ENCODE data around the gene TLE2. TPM values are rescaled to one million over a fixed set of nuclear protein-coding genes. Genes with fewer than 3 reads are reported as not detected.
A peak's percentile ranks its signal among the peaks of the same experiment; 100 is the strongest.
"Not testable (repeated sequence)": the region's sequence is repeated elsewhere in the genome, so short reads cannot be mapped to it uniquely, and the experiment has no call there.

The TLE2 gene
- total RNA-seq, 4 donors from 2014 or later, result 31.4 to 70.0 (median 47.5) TPM

- in situ Hi-C loops (cut with MboI; ENCODE audit: low pct_ligation_motif_present in 1 of 4, low pct_unique_long_range_greater_than_20kb in 1 of 4, low sequenced_read_pairs in 3 of 4), result loop anchor here in 2 of 4 donors (10.0 to 25.0 kb wide), 2 partner anchors 118 to 136 kb away; partner anchors contain the start of gene GNA11 (in 1 of the 2)
- H3K36me3 ChIP-seq, result no peaks in the 10 kb centered on the region
- H3K4me1 ChIP-seq, result peaks cover 0 to 21% (median 9%) of the 10 kb centered on the region in 4 donors
- intact Hi-C loops (cut with DNase I; ENCODE audit: low total_unique reads), result loop anchor here (10.0 kb wide), 1 partner anchor 136 kb away; no protein-coding TSS in a partner anchor
- 16 to 20% methylated on average over 2 to 5 of the region's 5 CpGs for WGBS, 2 donors (ENCODE audit: low coverage in 1 of 2)
- H3K4me3 ChIP-seq, result no peak overlapping the region
- TF ChIP-seq EP300 (IDR thresholded peaks at IDR 0.05; ENCODE audit: low read depth), result no peak
- TF ChIP-seq POLR2A (IDR thresholded peaks at IDR 0.05), result no peak
- TF ChIP-seq, protein P1, sequence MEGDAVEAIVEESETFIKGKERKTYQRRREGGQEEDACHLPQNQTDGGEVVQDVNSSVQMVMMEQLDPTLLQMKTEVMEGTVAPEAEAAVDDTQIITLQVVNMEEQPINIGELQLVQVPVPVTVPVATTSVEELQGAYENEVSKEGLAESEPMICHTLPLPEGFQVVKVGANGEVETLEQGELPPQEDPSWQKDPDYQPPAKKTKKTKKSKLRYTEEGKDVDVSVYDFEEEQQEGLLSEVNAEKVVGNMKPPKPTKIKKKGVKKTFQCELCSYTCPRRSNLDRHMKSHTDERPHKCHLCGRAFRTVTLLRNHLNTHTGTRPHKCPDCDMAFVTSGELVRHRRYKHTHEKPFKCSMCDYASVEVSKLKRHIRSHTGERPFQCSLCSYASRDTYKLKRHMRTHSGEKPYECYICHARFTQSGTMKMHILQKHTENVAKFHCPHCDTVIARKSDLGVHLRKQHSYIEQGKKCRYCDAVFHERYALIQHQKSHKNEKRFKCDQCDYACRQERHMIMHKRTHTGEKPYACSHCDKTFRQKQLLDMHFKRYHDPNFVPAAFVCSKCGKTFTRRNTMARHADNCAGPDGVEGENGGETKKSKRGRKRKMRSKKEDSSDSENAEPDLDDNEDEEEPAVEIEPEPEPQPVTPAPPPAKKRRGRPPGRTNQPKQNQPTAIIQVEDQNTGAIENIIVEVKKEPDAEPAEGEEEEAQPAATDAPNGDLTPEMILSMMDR (IDR thresholded peaks at IDR 0.05), result no peak
- peak in 1 of 3 donors; percentile 13 for TF ChIP-seq POLR2AphosphoS5 (IDR thresholded peaks at IDR 0.05)
- no peaks in the 10 kb centered on the region for H3K9me3 ChIP-seq
- H3K27me3 ChIP-seq, result no peaks in the 10 kb centered on the region
- DNase-seq, result peak; percentile 33
- peak overlapping the region; percentile 52 to 65 (median 57) for H3K27ac ChIP-seq
These were observed 60.0 kb downstream of the TLE2 start for GRCh38 chr19:2969104-2969504.

GRCh38 chr19:2967972-2968371 lies 61.1 kb downstream of the TLE2 start:
- DNase-seq, result no peak
- Histone ChIP-seq H3K4me3 (no peak overlapping the region), H3K27ac (no peak overlapping the region), H3K27me3 (no peaks in the 10 kb centered on the region), H3K4me1 (peaks cover 0 to 21% (median 7%) of the 10 kb centered on the region in 4 donors), H3K36me3 (no peaks in the 10 kb centered on the region), H3K9me3 (no peaks in the 10 kb centered on the region)
- intact Hi-C loops (cut with DNase I; ENCODE audit: low total_unique reads) (loop anchor here (10.0 kb wide), 1 partner anchor 137 kb away; no protein-coding TSS in a partner anchor), in situ Hi-C loops (cut with MboI; ENCODE audit: low pct_ligation_motif_present in 1 of 4, low pct_unique_long_range_greater_than_20kb in 1 of 4, low sequenced_read_pairs in 3 of 4) (loop anchor here in 2 of 4 donors (10.0 to 25.0 kb wide), 2 partner anchors 119 to 137 kb away; partner anchors contain the start of gene GNA11 (in 1 of the 2))
- 64 to 78% methylated on average over 4 to 8 of the region's 8 CpGs for WGBS, 2 donors (ENCODE audit: low coverage in 1 of 2)
- TF ChIP-seq EP300 (IDR thresholded peaks at IDR 0.05; ENCODE audit: low read depth) (no peak), POLR2AphosphoS5 (IDR thresholded peaks at IDR 0.05) (no peak), POLR2A (IDR thresholded peaks at IDR 0.05) (no peak)
- TF ChIP-seq, protein P1 (IDR thresholded peaks at IDR 0.05), result no peak

DNA sequence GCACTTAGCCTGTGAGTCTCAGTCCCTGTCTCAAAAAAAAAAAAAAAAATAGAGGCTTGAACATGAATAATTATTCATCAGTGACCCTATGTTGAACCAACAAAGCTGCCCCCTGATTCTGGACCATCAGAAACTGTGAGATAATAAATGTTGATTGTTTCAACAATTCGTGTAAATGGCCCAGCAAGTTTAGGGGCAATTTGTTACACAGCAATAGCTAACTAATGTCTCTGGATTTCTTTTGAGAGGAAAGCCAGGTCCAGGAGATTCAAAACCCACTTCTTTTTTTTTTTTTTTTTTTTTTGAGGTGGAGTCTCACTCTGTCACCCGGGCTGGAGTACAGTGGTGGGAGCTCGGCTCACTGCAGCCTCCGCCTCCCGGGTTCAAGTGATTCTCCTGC lies 64.2 kb downstream of the TLE2 start:
- DNase-seq, result no peak
- Histone ChIP-seq H3K9me3 (no peaks in the 10 kb centered on the region), H3K36me3 (no peaks in the 10 kb centered on the region), H3K4me3 (no peak overlapping the region), H3K27me3 (no peaks in the 10 kb centered on the region), H3K4me1 (peaks cover 0 to 15% (median 10%) of the 10 kb centered on the region in 4 donors), H3K27ac (no peak overlapping the region)
- intact Hi-C loops (cut with DNase I; ENCODE audit: low total_unique reads) (loop anchor here (5.0 to 10.0 kb wide), 2 partner anchors 140 to 197 kb away; no protein-coding TSS in a partner anchor), in situ Hi-C loops (cut with MboI; ENCODE audit: low pct_ligation_motif_present in 1 of 4, low pct_unique_long_range_greater_than_20kb in 1 of 4, low sequenced_read_pairs in 3 of 4) (loop anchor here in 3 of 4 donors (5.0 to 25.0 kb wide), 3 partner anchors 122 to 197 kb away; partner anchors contain the start of gene GNA11 (in 1 of the 3))
- 75 to 99% methylated on average over 1 to 5 of the region's 5 CpGs for WGBS, 2 donors (ENCODE audit: low coverage in 1 of 2)
- TF ChIP-seq, protein P1 (IDR thresholded peaks at IDR 0.05), result no peak
- TF ChIP-seq POLR2A (IDR thresholded peaks at IDR 0.05), result no peak
- no peak for TF ChIP-seq POLR2AphosphoS5 (IDR thresholded peaks at IDR 0.05)
- no peak for TF ChIP-seq EP300 (IDR thresholded peaks at IDR 0.05; ENCODE audit: low read depth)

- not testable (repeated sequence) for H3K4me1 ChIP-seq, H3K4me3 ChIP-seq, H3K9me3 ChIP-seq, H3K27me3 ChIP-seq, H3K36me3 ChIP-seq, H3K27ac ChIP-seq, DNase-seq
- in situ Hi-C loops (cut with MboI; ENCODE audit: low pct_ligation_motif_present in 1 of 4, low pct_unique_long_range_greater_than_20kb in 1 of 4, low sequenced_read_pairs in 3 of 4) (loop anchor here in 3 of 4 donors (5.0 to 25.0 kb wide), 3 partner anchors 124 to 199 kb away; partner anchors contain the start of gene GNA11 (in 1 of the 3)), intact Hi-C loops (cut with DNase I; ENCODE audit: low total_unique reads) (loop anchor here (5.0 to 10.0 kb wide), 2 partner anchors 141 to 199 kb away; no protein-coding TSS in a partner anchor)
- WGBS, 2 donors (ENCODE audit: low coverage in 1 of 2), result 58 to 74% methylated on average over 5 to 12 of the region's 12 CpGs
These were observed 65.4 kb downstream of the TLE2 start for GRCh38 chr19:2963631-2964030.

Data from transverse colon (tissue), 4 donors.